Stomach (tissue), 9 donors: ENCODE data around the gene NOL12. TPM values are rescaled to one million over a fixed set of nuclear protein-coding genes. Genes with fewer than 3 reads are reported as not detected.

Experiments
- DNase-seq, 2 donors: peaks; one replicate each; pipeline versions ENCODE4 v3.0.0 to v3.0.0-alpha.2; 2013 to 2019
- H3K27ac ChIP-seq, 5 donors: fragments of 200-600 bp in 4 of 5; sonication (generic) in 4 of 5; one replicate each; pipeline ENCODE4 v1.5.1; 2013 to 2019; ENCODE audit warnings: mild to moderate bottlenecking in 1 of 5, moderate library complexity in 1 of 5
- H3K27me3 ChIP-seq, 3 donors: fragments of 200-600 bp; sonication (generic); one replicate each; pipeline ENCODE4 v1.5.1; 2017 to 2019; ENCODE audit warnings: mixed run types in 1 of 3
- H3K36me3 ChIP-seq, 4 donors: fragments of 200-600 bp; sonication (generic); 1 replicate in 3 of 4; 2 replicates in 1 of 4; pipeline ENCODE4 v1.5.1; 2016 to 2019
- H3K4me1 ChIP-seq, 4 donors: fragments of 200-600 bp; sonication (generic); one replicate each; pipeline ENCODE4 v1.5.1; 2016 to 2019
- H3K4me3 ChIP-seq, 4 donors: fragments of 200-600 bp; sonication (generic) in 3 of 4; one replicate each; pipeline ENCODE4 v1.5.1; 2016 to 2019; ENCODE audit warnings: mild to moderate bottlenecking in 1 of 4
- H3K9me3 ChIP-seq, 4 donors: fragments of 200-600 bp; sonication (generic); one replicate each; pipeline ENCODE4 v1.5.1; 2016 to 2019
- CTCF ChIP-seq, 7 experiments: fragments of 450-650 bp in 4 of 7; fragments of 200-600 bp in 3 of 7; sonication (generic) in 3 of 7; IDR thresholded peaks; one replicate each; pipeline ENCODE4 v1.5.1; 2016 to 2019; ENCODE audit warnings: antibody characterized with exemption in 7 of 7, control low read depth in 2 of 7, mild to moderate bottlenecking in 1 of 7
- EP300 ChIP-seq: sonication (generic); formaldehyde crosslinking; IDR thresholded peaks from one replicate; pipeline ENCODE4 v1.6.1; 2017; ENCODE audit warnings: antibody characterized with exemption
- POLR2A ChIP-seq, 4 donors: fragments of 450-650 bp; IDR thresholded peaks; one replicate each; pipeline ENCODE4 v1.6.1; 2016; ENCODE audit warnings: antibody characterized with exemption in 4 of 4, control low read depth in 2 of 4, mild to moderate bottlenecking in 1 of 4, moderate library complexity in 1 of 4
- POLR2AphosphoS5 ChIP-seq, 3 donors: sonication (generic); formaldehyde crosslinking; IDR thresholded peaks; one replicate each; pipeline ENCODE4 v1.6.1; 2016; ENCODE audit warnings: antibody characterized with exemption in 3 of 3
- WGBS, 5 donors: extraction: QIAGEN DNeasy Blood & Tissue Kit in 3 of 5; methylation state at CpG; one replicate each; pipeline versions ENCODE4 v1.1.5 to v1.1.7; 2013 to 2018; 5-methylcytosine and 5-hydroxymethylcytosine counted together
- intact Hi-C: fragments of 100-400 bp; cut with DNase I; formaldehyde crosslinking; loops from one replicate; pipeline ENCODE4 v1.15.1; 2023; ENCODE audit warnings: low total_unique reads
- polyA plus RNA-seq, 3 donors: library from polyadenylated mRNA; stranded (reverse); fragments of 200-250 nt; gene quantifications; one replicate each; pipeline ENCODE4 v1.2.3, GENCODE V29; 2013
- total RNA-seq, 5 donors: library from RNA; depleted of rRNA; stranded (reverse); fragments of >200 nt; gene quantifications; one replicate each; pipeline versions ENCODE4 v1.1.0 to v1.2.3, GENCODE V29; 2014 to 2016
- donor health status: healthy with polysubstance abuse.
- donor health status: Bipolar disorder and iron deficiency.
- donor health status: healthy.

Gene NOL12
- total and polyA plus RNA-seq, 8 donors = 9.3 to 64.6 (median 35.3) TPM

- Histone ChIP-seq H3K36me3 (peaks cover 8 to 19% (median 17%) of the 10 kb centered on the region in 4 donors), H3K9me3 (no peaks in the 10 kb centered on the region), H3K27me3 (no peaks in the 10 kb centered on the region), H3K27ac (peak overlapping the region in 2 of 5 donors; percentile 0 to 46), H3K4me3 (no peak overlapping the region), H3K4me1 (peaks cover 8 to 39% (median 25%) of the 10 kb centered on the region in 4 donors)
- no peak for TF ChIP-seq CTCF (IDR thresholded peaks at IDR 0.05)
- peak in 2 of 3 donors; percentile 13 to 60 for TF ChIP-seq POLR2AphosphoS5 (IDR thresholded peaks at IDR 0.05)
- intact Hi-C loops = no loop called here
- WGBS, 5 donors = 48 to 75% (median 56%) methylated on average over 6 of the region's 6 CpGs
- no peak for DNase-seq
Measured at GRCh38 chr22:37669586-37669985, 16.6 kb upstream of the NOL12 start.

GRCh38 chr22:37672206-37672919 lies 13.8 kb upstream of the NOL12 start:
- intact Hi-C loops = no loop called here
- no peak for TF ChIP-seq EP300
- TF ChIP-seq POLR2A (IDR thresholded peaks at IDR 0.05) = no peak
- no peak for TF ChIP-seq CTCF (IDR thresholded peaks at IDR 0.05)
- TF ChIP-seq POLR2AphosphoS5 (IDR thresholded peaks at IDR 0.05) = no peak
- DNase-seq = no peak
- 48 to 66% (median 56%) methylated on average over 15 of the region's 15 CpGs for WGBS, 5 donors
- H3K4me1 ChIP-seq = peaks cover 28 to 62% (median 52%) of the 10 kb centered on the region in 4 donors
- no peak overlapping the region for H3K4me3 ChIP-seq
- peak overlapping the region in 3 of 5 donors; percentile 91 to 94 (median 94) for H3K27ac ChIP-seq
- H3K27me3 ChIP-seq = no peaks in the 10 kb centered on the region
- no peaks in the 10 kb centered on the region for H3K36me3 ChIP-seq
- no peaks in the 10 kb centered on the region for H3K9me3 ChIP-seq

GRCh38 chr22:37672920-37673455 lies 13.2 kb upstream of the NOL12 start:
- peak overlapping the region in 3 of 5 donors; percentile 91 to 94 (median 94) for H3K27ac ChIP-seq
- no peak overlapping the region for H3K4me3 ChIP-seq
- no peaks in the 10 kb centered on the region for H3K27me3 ChIP-seq
- intact Hi-C loops = no loop called here
- DNase-seq = no peak
- peaks cover 31 to 64% (median 59%) of the 10 kb centered on the region in 4 donors for H3K4me1 ChIP-seq
- 37 to 59% (median 47%) methylated on average over 7 to 11 of the region's 11 CpGs for WGBS, 5 donors
- TF ChIP-seq EP300 = no peak
- TF ChIP-seq POLR2AphosphoS5 (IDR thresholded peaks at IDR 0.05) = no peak
- TF ChIP-seq POLR2A (IDR thresholded peaks at IDR 0.05) = no peak
- TF ChIP-seq CTCF (IDR thresholded peaks at IDR 0.05) = no peak
- no peaks in the 10 kb centered on the region for H3K36me3 ChIP-seq
- H3K9me3 ChIP-seq = no peaks in the 10 kb centered on the region

GRCh38 chr22:37674248-37674647 lies 11.9 kb upstream of the NOL12 start:
- intact Hi-C loops = no loop called here
- no peaks in the 10 kb centered on the region for H3K9me3 ChIP-seq
- H3K36me3 ChIP-seq = peaks cover under 1 to 12% (median 3%) of the 10 kb centered on the region in 4 donors
- no peak overlapping the region for H3K4me3 ChIP-seq
- DNase-seq = no peak
- H3K4me1 ChIP-seq = peaks cover 31 to 73% (median 59%) of the 10 kb centered on the region in 4 donors
- no peaks in the 10 kb centered on the region for H3K27me3 ChIP-seq
- H3K27ac ChIP-seq = peak overlapping the region; percentile 52 to 94 (median 94)
- 75 to 86% (median 81%) methylated on average over 12 of the region's 12 CpGs for WGBS, 5 donors
- TF ChIP-seq EP300 (no peak), POLR2AphosphoS5 (IDR thresholded peaks at IDR 0.05) (no peak), POLR2A (IDR thresholded peaks at IDR 0.05) (no peak), CTCF (IDR thresholded peaks at IDR 0.05) (no peak)
